Uterus (tissue), 2 donors: Measurements from ENCODE around the gene FANCM.

ENCODE experiments used
- CTCF ChIP-seq, 4 experiments: fragments of 200-600 bp in 2 of 4; fragments of 450-650 bp in 2 of 4; sonication (generic) in 2 of 4; IDR thresholded peaks; one replicate each; pipeline ENCODE4 v1.5.1; 2016 to 2019; ENCODE audit warnings: antibody characterized with exemption in 4 of 4, mild to moderate bottlenecking in 2 of 4, moderate library complexity in 1 of 4
- POLR2A ChIP-seq, 2 donors: fragments of 450-650 bp; IDR thresholded peaks; one replicate each; pipeline ENCODE4 v1.6.1; 2016; ENCODE audit warnings: antibody characterized with exemption in 2 of 2, mild to moderate bottlenecking in 1 of 2, moderate library complexity in 1 of 2

DNA sequence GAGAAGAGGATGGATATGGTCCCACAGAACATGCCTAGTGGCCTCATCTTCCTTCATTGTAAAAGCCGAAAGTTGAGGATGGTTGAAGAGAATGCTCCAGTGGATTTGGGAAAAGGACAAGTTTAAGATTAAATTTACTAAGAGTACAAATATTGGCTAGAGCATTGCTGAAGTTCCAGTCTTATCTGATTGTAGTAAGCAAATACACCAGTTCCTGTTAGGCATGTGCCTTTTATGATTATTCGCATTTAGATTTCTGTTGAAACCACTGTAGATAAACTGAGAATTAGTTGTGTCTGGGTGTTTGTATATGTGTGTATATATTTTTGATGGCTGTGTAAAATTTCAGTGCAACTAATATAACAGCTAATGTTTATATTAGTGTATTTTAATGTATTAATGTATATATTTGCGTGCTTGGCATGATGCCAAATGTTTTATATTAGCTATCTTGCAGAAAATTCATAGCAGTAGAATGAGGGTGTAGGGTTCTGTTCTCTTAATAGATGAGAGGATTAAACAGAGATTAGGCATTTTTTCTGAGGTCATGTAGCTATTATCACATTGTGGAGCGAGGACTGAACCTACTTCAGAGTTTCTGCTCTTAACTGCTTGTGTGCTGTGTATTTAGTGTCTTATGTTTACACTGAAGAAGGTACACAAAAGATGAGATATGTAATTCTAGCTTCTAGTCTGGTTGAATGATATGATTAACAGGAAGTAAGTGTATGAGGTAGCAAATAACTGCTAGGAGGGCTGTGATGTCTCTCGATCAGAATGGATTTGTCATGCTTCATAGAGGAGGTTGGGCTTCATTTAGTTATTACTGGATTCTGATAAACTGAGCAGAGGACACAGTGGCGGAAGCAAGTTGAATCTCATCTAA lies 22.6 kb upstream of the FANCM start:
- TF ChIP-seq CTCF (IDR thresholded peaks at IDR 0.05) (no peak), POLR2A (IDR thresholded peaks at IDR 0.05) (no peak)
